Osteocyte (in vitro differentiated cells): Measurements from ENCODE around the gene SLC6A13. TPM values are rescaled to one million over a fixed set of nuclear protein-coding genes. Genes with fewer than 3 reads are reported as not detected.

Experiments used
- DNase-seq: peaks from one replicate; pipeline ENCODE4 v3.0.0; 2021; ENCODE audit warnings: mixed read lengths; ENCODE audit not compliant: unreplicated experiment; ENCODE audit errors: extremely low spot score
- H3K27ac Mint-ChIP-seq: one replicate; pipeline ENCODE4 v1.8.0; 2021; ENCODE audit warnings: mild to moderate bottlenecking, mixed read lengths; ENCODE audit not compliant: unreplicated experiment
- H3K27me3 Mint-ChIP-seq: one replicate; pipeline ENCODE4 v1.8.0; 2021; ENCODE audit warnings: mixed read lengths; ENCODE audit not compliant: unreplicated experiment
- H3K36me3 Mint-ChIP-seq: one replicate; pipeline ENCODE4 v1.8.0; 2021; ENCODE audit warnings: mixed read lengths; ENCODE audit not compliant: unreplicated experiment
- H3K4me1 Mint-ChIP-seq: one replicate; pipeline ENCODE4 v1.8.0; 2021; ENCODE audit warnings: mixed read lengths; ENCODE audit not compliant: unreplicated experiment
- H3K4me3 Mint-ChIP-seq: one replicate; pipeline ENCODE4 v1.8.0; 2021; ENCODE audit warnings: mild to moderate bottlenecking, moderate library complexity, mixed read lengths; ENCODE audit not compliant: unreplicated experiment
- H3K9me3 Mint-ChIP-seq: one replicate; pipeline ENCODE4 v1.8.0; 2021; ENCODE audit warnings: mixed read lengths; ENCODE audit not compliant: unreplicated experiment
- CTCF ChIP-seq: fragments of 200-600 bp; sonication (generic); IDR thresholded peaks from 2 replicates; pipeline ENCODE4 v1.5.0; 2021; ENCODE audit warnings: antibody characterized with exemption, mild to moderate bottlenecking, moderate library complexity
- total RNA-seq: library from RNA; stranded (reverse); gene quantifications from 2 replicates; pipeline ENCODE4 v1.2.1, GENCODE V29; 2021

The SLC6A13 gene
- total RNA-seq, 1 donor from 2014 or later = 0.43 TPM

GRCh38 chr12:195156-195555 is 67.5 kb downstream of the SLC6A13 start:
- no peak overlapping the region for H3K4me3 Mint-ChIP-seq
- H3K27ac Mint-ChIP-seq = no peak overlapping the region
- H3K27me3 Mint-ChIP-seq = peaks cover 31% of the 10 kb centered on the region
- no peaks in the 10 kb centered on the region for H3K4me1 Mint-ChIP-seq
- DNase-seq = no peak
- H3K9me3 Mint-ChIP-seq = no peaks in the 10 kb centered on the region
- no peak for TF ChIP-seq CTCF
- H3K36me3 Mint-ChIP-seq = no peaks in the 10 kb centered on the region

GRCh38 chr12:194276-194675 is 68.4 kb downstream of the SLC6A13 start:
- Mint-ChIP-seq H3K27me3 (peaks cover 37% of the 10 kb centered on the region), H3K27ac (no peak overlapping the region), H3K4me1 (peaks cover 2% of the 10 kb centered on the region), H3K9me3 (no peaks in the 10 kb centered on the region), H3K4me3 (no peak overlapping the region), H3K36me3 (no peaks in the 10 kb centered on the region)
- no peak for TF ChIP-seq CTCF
- no peak for DNase-seq

GRCh38 chr12:193261-193660 is 69.4 kb downstream of the SLC6A13 start:
- peaks cover 32% of the 10 kb centered on the region for H3K27me3 Mint-ChIP-seq
- H3K27ac Mint-ChIP-seq = no peak overlapping the region
- no peaks in the 10 kb centered on the region for H3K36me3 Mint-ChIP-seq
- no peak overlapping the region for H3K4me3 Mint-ChIP-seq
- H3K9me3 Mint-ChIP-seq = no peaks in the 10 kb centered on the region
- TF ChIP-seq CTCF = no peak
- peaks cover 6% of the 10 kb centered on the region for H3K4me1 Mint-ChIP-seq
- no peak for DNase-seq

DNA sequence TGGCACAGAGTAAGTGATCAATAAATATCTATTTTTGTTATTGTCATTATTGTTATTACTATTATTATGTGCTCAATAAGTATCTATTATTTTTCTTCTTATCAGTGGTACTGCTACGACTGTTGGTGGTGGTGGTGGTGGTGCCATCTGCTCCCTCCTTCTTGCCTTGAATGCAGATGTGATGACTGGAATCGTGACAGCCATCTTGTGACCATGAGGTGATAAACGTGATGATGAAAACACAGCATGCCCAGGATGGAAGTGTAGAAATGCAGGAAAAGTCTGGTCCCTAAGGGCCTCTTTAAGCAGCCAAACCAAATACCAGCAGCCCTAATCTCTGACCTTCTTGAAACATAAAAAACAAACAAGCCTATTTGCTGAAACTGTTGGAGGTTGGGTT is 71.1 kb downstream of the SLC6A13 start:
- no peak overlapping the region for H3K4me3 Mint-ChIP-seq

GRCh38 chr12:190881-191280 is 71.8 kb downstream of the SLC6A13 start:
- no peak for DNase-seq
- H3K4me1 Mint-ChIP-seq = peaks cover 6% of the 10 kb centered on the region
- no peak for TF ChIP-seq CTCF
- no peak overlapping the region for H3K27ac Mint-ChIP-seq
- no peak overlapping the region for H3K4me3 Mint-ChIP-seq
- H3K9me3 Mint-ChIP-seq = no peaks in the 10 kb centered on the region
- no peaks in the 10 kb centered on the region for H3K36me3 Mint-ChIP-seq
- peaks cover 22% of the 10 kb centered on the region for H3K27me3 Mint-ChIP-seq

More for the DNA sequence above, 71.1 kb downstream of the SLC6A13 start:
- no peaks in the 10 kb centered on the region for H3K36me3 Mint-ChIP-seq
- DNase-seq = no peak
- no peak for TF ChIP-seq CTCF
- peaks cover 6% of the 10 kb centered on the region for H3K4me1 Mint-ChIP-seq
- no peak overlapping the region for H3K27ac Mint-ChIP-seq
- H3K27me3 Mint-ChIP-seq = peaks cover 22% of the 10 kb centered on the region
- no peaks in the 10 kb centered on the region for H3K9me3 Mint-ChIP-seq
